ENCODE data around the gene HCFC1. TPM values are rescaled to one million over a fixed set of nuclear protein-coding genes. Genes with fewer than 3 reads are reported as not detected.
A peak's percentile ranks its signal among the peaks of the same experiment; 100 is the strongest.

HCFC1 gene
- total and polyA plus RNA-seq, 9 of the 15 experiments (the other 6 are each of a cell fraction or from before 2014, with no cell fraction given), result 2.8 to 133 (median 17.1) TPM

DNA sequence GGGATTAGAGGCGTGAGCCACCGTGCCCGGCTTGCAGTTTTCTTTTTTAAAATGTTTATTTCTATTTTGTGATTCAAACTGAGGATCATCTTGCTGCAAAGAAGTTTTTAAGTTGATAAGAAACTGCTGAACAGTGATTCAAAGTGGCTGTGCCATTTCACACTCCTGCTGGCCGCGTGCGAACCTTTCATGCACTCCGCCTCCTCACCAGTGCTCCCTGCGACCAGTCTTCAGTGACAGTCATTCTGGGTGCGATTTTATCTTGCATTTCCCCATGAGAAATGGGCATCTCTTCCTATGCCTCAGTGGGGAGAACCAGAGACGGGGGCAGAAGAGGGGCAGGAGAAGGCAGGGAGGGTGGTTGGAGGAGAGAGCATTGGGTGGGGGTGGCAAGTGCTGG lies 22.4 kb upstream of the HCFC1 start:
- Histone ChIP-seq H3K27ac (ENCODE audit: extremely low read depth, low read depth, low read length) (no peak overlapping the region), H4K20me1 (replicated peaks; ENCODE audit: control insufficient read depth, insufficient read depth, low read length) (no peaks in the 10 kb centered on the region), H3K4me2 (ENCODE audit: insufficient read depth, low read length) (no peak overlapping the region), H3K4me1 (replicated peaks in 1 of 2; ENCODE audit: control insufficient read depth in 2 of 2, insufficient read depth in 2 of 2, low read length in 2 of 2) (peaks cover 0 to 15% of the 10 kb centered on the region in 2 experiments; a peak in 3 of 5 replicates), H3K36me3 (ENCODE audit: control insufficient read depth, insufficient read depth, low read length) (no peaks in the 10 kb centered on the region), H3K9me1 (ENCODE audit: control insufficient read depth, insufficient read depth, low read length) (no peaks in the 10 kb centered on the region), H3K9ac (ENCODE audit: insufficient read depth in 1 of 2, low read depth in 2 of 2, low read length in 2 of 2) (no peak overlapping the region; a peak in 1 of 4 replicates), H3K27me3 (ENCODE audit: control insufficient read depth in 2 of 2, insufficient read depth in 2 of 2, low read length in 2 of 2) (no peaks in the 10 kb centered on the region), H3K9me3 (replicated peaks; ENCODE audit: control insufficient read depth, insufficient read depth, low read depth, low read length) (no peaks in the 10 kb centered on the region), H3K79me2 (ENCODE audit: control insufficient read depth, insufficient read depth, low read length) (no peaks in the 10 kb centered on the region), H3K4me3 (no peak overlapping the region), H2AFZ (ENCODE audit: low read depth, low read length) (no peak overlapping the region)
- FAIRE-seq (no peak), ATAC-seq (no peak), DNase-seq (ENCODE audit: extremely low read depth in 1 of 4, low spot score in 3 of 4) (no peak)
- intact Hi-C loops (cut with micrococcal nuclease), result no loop called here
- 53% methylated on average over 10 of the region's 10 CpGs for WGBS (ENCODE audit: insufficient coverage, low coverage, missing lambda C conversion rate)
- CTCF ChIA-PET (ENCODE audit: low intra/inter-chr PET ratio), result no interaction called here
- BruUV-seq (replicated peaks), result no TSS peak
- in situ Hi-C loops (cut with MboI), result no loop called here
- POLR2A ChIA-PET, result no interaction called here
- TF ChIP-seq EGR1 (conservative IDR thresholded peaks at IDR 0.05) (0 out of 2 replicates have a peak, but pooled peaks have one; percentile 10), ZFX (CRISPR knock-in tag; IDR thresholded peaks at IDR 0.05) (no peak), OTX1 (CRISPR knock-in tag; IDR thresholded peaks at IDR 0.05) (no peak), ZNF263 (CRISPR knock-in tag; IDR thresholded peaks at IDR 0.05; ENCODE audit: borderline replicate concordance) (peak; percentile 72), RBBP5 (IDR thresholded peaks at IDR 0.05; ENCODE audit: borderline replicate concordance, insufficient read depth, low read length, poor library complexity, severe bottlenecking) (no peak), ZNF121 (CRISPR knock-in tag; conservative IDR thresholded peaks at IDR 0.05) (no peak), SOX6 (IDR thresholded peaks at IDR 0.05) (no peak)
- TF ChIP-seq, protein P1, sequence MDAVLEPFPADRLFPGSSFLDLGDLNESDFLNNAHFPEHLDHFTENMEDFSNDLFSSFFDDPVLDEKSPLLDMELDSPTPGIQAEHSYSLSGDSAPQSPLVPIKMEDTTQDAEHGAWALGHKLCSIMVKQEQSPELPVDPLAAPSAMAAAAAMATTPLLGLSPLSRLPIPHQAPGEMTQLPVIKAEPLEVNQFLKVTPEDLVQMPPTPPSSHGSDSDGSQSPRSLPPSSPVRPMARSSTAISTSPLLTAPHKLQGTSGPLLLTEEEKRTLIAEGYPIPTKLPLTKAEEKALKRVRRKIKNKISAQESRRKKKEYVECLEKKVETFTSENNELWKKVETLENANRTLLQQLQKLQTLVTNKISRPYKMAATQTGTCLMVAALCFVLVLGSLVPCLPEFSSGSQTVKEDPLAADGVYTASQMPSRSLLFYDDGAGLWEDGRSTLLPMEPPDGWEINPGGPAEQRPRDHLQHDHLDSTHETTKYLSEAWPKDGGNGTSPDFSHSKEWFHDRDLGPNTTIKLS (IDR thresholded peaks at IDR 0.05; ENCODE audit: borderline replicate concordance, low read depth), result no peak
- TF ChIP-seq, protein P2, sequence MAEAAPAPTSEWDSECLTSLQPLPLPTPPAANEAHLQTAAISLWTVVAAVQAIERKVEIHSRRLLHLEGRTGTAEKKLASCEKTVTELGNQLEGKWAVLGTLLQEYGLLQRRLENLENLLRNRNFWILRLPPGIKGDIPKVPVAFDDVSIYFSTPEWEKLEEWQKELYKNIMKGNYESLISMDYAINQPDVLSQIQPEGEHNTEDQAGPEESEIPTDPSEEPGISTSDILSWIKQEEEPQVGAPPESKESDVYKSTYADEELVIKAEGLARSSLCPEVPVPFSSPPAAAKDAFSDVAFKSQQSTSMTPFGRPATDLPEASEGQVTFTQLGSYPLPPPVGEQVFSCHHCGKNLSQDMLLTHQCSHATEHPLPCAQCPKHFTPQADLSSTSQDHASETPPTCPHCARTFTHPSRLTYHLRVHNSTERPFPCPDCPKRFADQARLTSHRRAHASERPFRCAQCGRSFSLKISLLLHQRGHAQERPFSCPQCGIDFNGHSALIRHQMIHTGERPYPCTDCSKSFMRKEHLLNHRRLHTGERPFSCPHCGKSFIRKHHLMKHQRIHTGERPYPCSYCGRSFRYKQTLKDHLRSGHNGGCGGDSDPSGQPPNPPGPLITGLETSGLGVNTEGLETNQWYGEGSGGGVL (CRISPR knock-in tag; IDR thresholded peaks at IDR 0.05), result no peak
- TF ChIP-seq, protein P3, sequence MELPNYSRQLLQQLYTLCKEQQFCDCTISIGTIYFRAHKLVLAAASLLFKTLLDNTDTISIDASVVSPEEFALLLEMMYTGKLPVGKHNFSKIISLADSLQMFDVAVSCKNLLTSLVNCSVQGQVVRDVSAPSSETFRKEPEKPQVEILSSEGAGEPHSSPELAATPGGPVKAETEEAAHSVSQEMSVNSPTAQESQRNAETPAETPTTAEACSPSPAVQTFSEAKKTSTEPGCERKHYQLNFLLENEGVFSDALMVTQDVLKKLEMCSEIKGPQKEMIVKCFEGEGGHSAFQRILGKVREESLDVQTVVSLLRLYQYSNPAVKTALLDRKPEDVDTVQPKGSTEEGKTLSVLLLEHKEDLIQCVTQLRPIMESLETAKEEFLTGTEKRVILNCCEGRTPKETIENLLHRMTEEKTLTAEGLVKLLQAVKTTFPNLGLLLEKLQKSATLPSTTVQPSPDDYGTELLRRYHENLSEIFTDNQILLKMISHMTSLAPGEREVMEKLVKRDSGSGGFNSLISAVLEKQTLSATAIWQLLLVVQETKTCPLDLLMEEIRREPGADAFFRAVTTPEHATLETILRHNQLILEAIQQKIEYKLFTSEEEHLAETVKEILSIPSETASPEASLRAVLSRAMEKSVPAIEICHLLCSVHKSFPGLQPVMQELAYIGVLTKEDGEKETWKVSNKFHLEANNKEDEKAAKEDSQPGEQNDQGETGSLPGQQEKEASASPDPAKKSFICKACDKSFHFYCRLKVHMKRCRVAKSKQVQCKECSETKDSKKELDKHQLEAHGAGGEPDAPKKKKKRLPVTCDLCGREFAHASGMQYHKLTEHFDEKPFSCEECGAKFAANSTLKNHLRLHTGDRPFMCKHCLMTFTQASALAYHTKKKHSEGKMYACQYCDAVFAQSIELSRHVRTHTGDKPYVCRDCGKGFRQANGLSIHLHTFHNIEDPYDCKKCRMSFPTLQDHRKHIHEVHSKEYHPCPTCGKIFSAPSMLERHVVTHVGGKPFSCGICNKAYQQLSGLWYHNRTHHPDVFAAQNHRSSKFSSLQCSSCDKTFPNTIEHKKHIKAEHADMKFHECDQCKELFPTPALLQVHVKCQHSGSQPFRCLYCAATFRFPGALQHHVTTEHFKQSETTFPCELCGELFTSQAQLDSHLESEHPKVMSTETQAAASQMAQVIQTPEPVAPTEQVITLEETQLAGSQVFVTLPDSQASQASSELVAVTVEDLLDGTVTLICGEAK (IDR thresholded peaks at IDR 0.05), result no peak
- TF ChIP-seq, protein P3 (CRISPR knock-in tag; IDR thresholded peaks at IDR 0.05), result no peak
